ENCODE data around the gene CIP2A.

Gene CIP2A

DNA sequence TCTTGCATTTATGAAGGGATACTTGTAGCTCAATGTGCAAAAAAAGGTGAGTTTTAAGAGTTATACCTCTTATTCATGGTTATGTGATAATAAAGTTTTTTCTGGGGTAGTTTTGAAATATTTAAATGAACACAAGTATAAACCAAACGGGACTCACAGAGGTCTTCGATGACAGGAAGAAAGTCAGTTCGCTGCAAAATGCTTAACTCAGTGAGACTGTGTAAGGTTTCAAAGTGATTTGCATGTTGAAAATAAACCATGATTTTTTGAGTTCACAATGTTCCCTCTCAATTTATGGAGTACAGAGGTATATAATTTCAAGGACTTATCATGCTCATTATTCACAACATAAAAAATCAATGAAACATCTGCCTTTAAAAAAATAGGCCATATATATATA, 42.5 kb downstream of the CIP2A start:
- TF ChIP-seq, protein P1, sequence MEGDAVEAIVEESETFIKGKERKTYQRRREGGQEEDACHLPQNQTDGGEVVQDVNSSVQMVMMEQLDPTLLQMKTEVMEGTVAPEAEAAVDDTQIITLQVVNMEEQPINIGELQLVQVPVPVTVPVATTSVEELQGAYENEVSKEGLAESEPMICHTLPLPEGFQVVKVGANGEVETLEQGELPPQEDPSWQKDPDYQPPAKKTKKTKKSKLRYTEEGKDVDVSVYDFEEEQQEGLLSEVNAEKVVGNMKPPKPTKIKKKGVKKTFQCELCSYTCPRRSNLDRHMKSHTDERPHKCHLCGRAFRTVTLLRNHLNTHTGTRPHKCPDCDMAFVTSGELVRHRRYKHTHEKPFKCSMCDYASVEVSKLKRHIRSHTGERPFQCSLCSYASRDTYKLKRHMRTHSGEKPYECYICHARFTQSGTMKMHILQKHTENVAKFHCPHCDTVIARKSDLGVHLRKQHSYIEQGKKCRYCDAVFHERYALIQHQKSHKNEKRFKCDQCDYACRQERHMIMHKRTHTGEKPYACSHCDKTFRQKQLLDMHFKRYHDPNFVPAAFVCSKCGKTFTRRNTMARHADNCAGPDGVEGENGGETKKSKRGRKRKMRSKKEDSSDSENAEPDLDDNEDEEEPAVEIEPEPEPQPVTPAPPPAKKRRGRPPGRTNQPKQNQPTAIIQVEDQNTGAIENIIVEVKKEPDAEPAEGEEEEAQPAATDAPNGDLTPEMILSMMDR (IDR thresholded peaks at IDR 0.05; ENCODE audit: low read depth, low read length, poor library complexity, severe bottlenecking), result no peak
- TF ChIP-seq EZH2phosphoT487 (IDR thresholded peaks at IDR 0.05; ENCODE audit: borderline replicate concordance, low read length), result no peak
- H3K4me2 ChIP-seq (ENCODE audit: low read length), result no peak overlapping the region
- H3K27me3 ChIP-seq (ENCODE audit: control insufficient read depth, low read length), result no peaks in the 10 kb centered on the region
- H3F3A ChIP-seq (ENCODE audit: control insufficient read depth, insufficient read depth), result no peaks in the 10 kb centered on the region
- H3K27ac ChIP-seq (ENCODE audit: low read depth, low read length), result no peak overlapping the region
- peaks cover 82% of the 10 kb centered on the region for H3K36me3 ChIP-seq (ENCODE audit: control insufficient read depth, low read length)
- H3K4me3 ChIP-seq (ENCODE audit: low read length), result no peak overlapping the region
- no peaks in the 10 kb centered on the region for H3K9me2 ChIP-seq (replicated peaks; ENCODE audit: control insufficient read depth, low read length)
- no peaks in the 10 kb centered on the region for H3K9me3 ChIP-seq (ENCODE audit: control insufficient read depth, insufficient read depth, low read length)
- no peaks in the 10 kb centered on the region for H4K20me1 ChIP-seq (ENCODE audit: control insufficient read depth, insufficient read depth, low read depth, low read length)
- H3K4me1 ChIP-seq (ENCODE audit: control insufficient read depth, low read length), result no peaks in the 10 kb centered on the region
- no peaks in the 10 kb centered on the region for H3K79me2 ChIP-seq (ENCODE audit: control insufficient read depth, low read length)

DNA sequence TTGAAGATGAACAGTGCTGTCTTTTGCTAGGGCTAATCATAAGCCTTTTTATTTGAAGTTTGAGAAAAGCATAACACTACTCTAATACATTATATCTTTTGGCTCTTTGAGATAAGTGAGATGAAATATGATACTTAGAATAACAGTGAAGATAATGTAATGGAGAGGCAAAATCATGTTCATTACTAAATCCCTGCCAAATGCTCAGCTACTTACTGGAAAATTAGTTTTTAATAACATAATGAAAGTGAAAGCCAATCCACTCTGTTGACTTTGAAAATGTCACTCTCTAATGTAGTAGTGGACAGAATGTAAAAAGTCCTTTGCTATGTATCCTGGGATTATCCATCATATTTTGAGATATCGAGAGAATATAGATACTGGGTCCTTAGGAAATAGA, 43.0 kb downstream of the CIP2A start:
- no peaks in the 10 kb centered on the region for H3K4me1 ChIP-seq (ENCODE audit: control insufficient read depth, low read length)
- H3K9me3 ChIP-seq (ENCODE audit: control insufficient read depth, insufficient read depth, low read length), result no peaks in the 10 kb centered on the region
- no peak overlapping the region for H3K27ac ChIP-seq (ENCODE audit: low read depth, low read length)
- H3K9me2 ChIP-seq (replicated peaks; ENCODE audit: control insufficient read depth, low read length), result no peaks in the 10 kb centered on the region
- H3K79me2 ChIP-seq (ENCODE audit: control insufficient read depth, low read length), result no peaks in the 10 kb centered on the region
- no peak overlapping the region for H3K4me3 ChIP-seq (ENCODE audit: low read length)
- no peaks in the 10 kb centered on the region for H3K27me3 ChIP-seq (ENCODE audit: control insufficient read depth, low read length)
- H4K20me1 ChIP-seq (ENCODE audit: control insufficient read depth, insufficient read depth, low read depth, low read length), result no peaks in the 10 kb centered on the region
- no peak overlapping the region for H3K4me2 ChIP-seq (ENCODE audit: low read length)
- TF ChIP-seq, protein P1 (IDR thresholded peaks at IDR 0.05; ENCODE audit: low read depth, low read length, poor library complexity, severe bottlenecking), result no peak
- no peak for TF ChIP-seq EZH2phosphoT487 (IDR thresholded peaks at IDR 0.05; ENCODE audit: borderline replicate concordance, low read length)
- no peaks in the 10 kb centered on the region for H3F3A ChIP-seq (ENCODE audit: control insufficient read depth, insufficient read depth)
- H3K36me3 ChIP-seq (ENCODE audit: control insufficient read depth, low read length), result peaks cover 77% of the 10 kb centered on the region

DNA sequence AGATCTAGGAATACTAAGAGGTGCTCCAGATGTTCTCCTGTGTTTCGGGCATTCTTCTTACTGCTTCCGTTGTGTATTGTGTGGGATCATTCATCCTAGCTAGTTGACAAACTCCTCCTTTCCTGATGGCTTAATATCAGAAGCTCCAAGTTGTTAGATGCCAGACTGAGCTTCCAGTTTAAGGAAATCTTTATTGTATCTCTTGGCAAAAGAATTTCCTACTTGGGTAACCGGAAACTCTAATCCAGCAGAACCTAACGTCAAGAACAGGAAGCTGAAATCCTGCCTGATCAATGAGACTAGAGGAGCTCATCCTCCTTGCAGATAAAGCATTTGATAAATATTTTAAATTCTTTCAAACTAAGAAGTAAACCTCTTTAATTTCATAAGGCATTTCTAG, 51.2 kb downstream of the CIP2A start:
- H3K79me2 ChIP-seq (ENCODE audit: control insufficient read depth, low read length), result no peaks in the 10 kb centered on the region
- peaks cover 7% of the 10 kb centered on the region; the same call in 1 of the 2 replicates for H3F3A ChIP-seq (ENCODE audit: control insufficient read depth, insufficient read depth)
- TF ChIP-seq, protein P1 (IDR thresholded peaks at IDR 0.05; ENCODE audit: low read depth, low read length, poor library complexity, severe bottlenecking), result no peak
- no peak for TF ChIP-seq EZH2phosphoT487 (IDR thresholded peaks at IDR 0.05; ENCODE audit: borderline replicate concordance, low read length)
- peaks cover 4% of the 10 kb centered on the region for H3K36me3 ChIP-seq (ENCODE audit: control insufficient read depth, low read length)
- H3K27me3 ChIP-seq (ENCODE audit: control insufficient read depth, low read length), result no peaks in the 10 kb centered on the region
- no peak overlapping the region for H3K4me2 ChIP-seq (ENCODE audit: low read length)
- no peaks in the 10 kb centered on the region for H4K20me1 ChIP-seq (ENCODE audit: control insufficient read depth, insufficient read depth, low read depth, low read length)
- H3K9me2 ChIP-seq (replicated peaks; ENCODE audit: control insufficient read depth, low read length), result no peaks in the 10 kb centered on the region
- H3K9me3 ChIP-seq (ENCODE audit: control insufficient read depth, insufficient read depth, low read length), result no peaks in the 10 kb centered on the region
- no peaks in the 10 kb centered on the region for H3K4me1 ChIP-seq (ENCODE audit: control insufficient read depth, low read length)
- H3K4me3 ChIP-seq (ENCODE audit: low read length), result no peak overlapping the region
- no peak overlapping the region for H3K27ac ChIP-seq (ENCODE audit: low read depth, low read length)
